HEK293 (cell line): ENCODE measurements around the gene KLHL29.

Experiments used
- CTCF ChIA-PET: fragments of 350-600 bp; formaldehyde crosslinking; extraction: SDS; loops from one replicate; lab custom pipeline; 2021; ENCODE audit warnings: antibody characterized with exemption; lab: Yijun Ruan, JAX
- POLR2A ChIA-PET: fragments of 300-600 bp; formaldehyde crosslinking; extraction: SDS; loops from one replicate; lab custom pipeline; 2020; ENCODE audit warnings: antibody characterized with exemption, inconsistent platforms; lab: Yijun Ruan, JAX
- H3K27ac ChIP-seq: fragments of 200-500 bp; sonication (Bioruptor generic); 2 replicates; pipeline ENCODE4 v1.5.1; 2014; ENCODE audit warnings: low read depth, low read length, control low read depth, inconsistent platforms; ENCODE audit errors: extremely low read depth
- H3K36me3 ChIP-seq, 2 experiments: fragments of 200-500 bp in 1 of 2; sonication (Bioruptor generic) in 1 of 2; 1 replicate in 1 of 2; 2 replicates in 1 of 2; pipeline ENCODE4 v1.5.1; 2014 to 2017; ENCODE audit warnings: inconsistent platforms in 2 of 2, low read length in 2 of 2; ENCODE audit not compliant: control insufficient read depth in 2 of 2, insufficient read depth in 1 of 2
- H3K4me1 ChIP-seq: fragments of 200-500 bp; sonication (Bioruptor generic); 2 replicates; pipeline ENCODE4 v1.5.1; 2014; ENCODE audit warnings: mild to moderate bottlenecking, low read length, inconsistent platforms; ENCODE audit not compliant: control insufficient read depth, insufficient read depth
- H3K4me3 ChIP-seq: 2 replicates; pipeline ENCODE4 v1.5.1; 2011; ENCODE audit warnings: low read depth, mild to moderate bottlenecking, control low read depth, low read length, moderate library complexity
- H3K9me3 ChIP-seq: fragments of 200-500 bp; sonication (Bioruptor generic); 2 replicates; pipeline ENCODE4 v1.5.1; 2014; ENCODE audit warnings: low read depth, low read length, inconsistent platforms; ENCODE audit not compliant: control insufficient read depth, insufficient read depth
- ATF2 ChIP-seq: fragments of 450-650 bp; formaldehyde crosslinking; IDR thresholded peaks from 2 replicates; pipeline ENCODE4 v1.5.1; 2016; ENCODE audit warnings: missing biosample characterization, missing genetic modification characterization, low read depth
- ZBTB10 ChIP-seq: fragments of 450-650 bp; formaldehyde crosslinking; IDR thresholded peaks from 2 replicates; pipeline ENCODE4 v1.5.1; 2016; ENCODE audit warnings: missing biosample characterization, missing genetic modification characterization
- ZFP3 ChIP-seq: fragments of 450-650 bp; formaldehyde crosslinking; IDR thresholded peaks from 2 replicates; pipeline ENCODE4 v1.5.1; 2016; ENCODE audit warnings: low read depth, missing biosample characterization, missing genetic modification characterization
- ZNF10 ChIP-seq: fragments of 450-650 bp; formaldehyde crosslinking; IDR thresholded peaks from 2 replicates; pipeline ENCODE4 v1.5.1; 2017; ENCODE audit warnings: missing biosample characterization, missing genetic modification characterization
- ZNF311 ChIP-seq: fragments of 450-650 bp; formaldehyde crosslinking; IDR thresholded peaks from 2 replicates; pipeline ENCODE4 v1.5.1; 2017; ENCODE audit warnings: missing biosample characterization, missing genetic modification characterization, borderline replicate concordance
- ZNF544 ChIP-seq: fragments of 450-650 bp; formaldehyde crosslinking; IDR thresholded peaks from 2 replicates; pipeline ENCODE4 v1.5.0; 2017; ENCODE audit warnings: missing biosample characterization, missing genetic modification characterization
- ZNF548 ChIP-seq: fragments of 450-650 bp; formaldehyde crosslinking; IDR thresholded peaks from 2 replicates; pipeline ENCODE4 v1.5.1; 2016; ENCODE audit warnings: missing biosample characterization, missing genetic modification characterization
- ZNF558 ChIP-seq: fragments of 450-650 bp; formaldehyde crosslinking; IDR thresholded peaks from 2 replicates; pipeline ENCODE4 v1.5.1; 2016; ENCODE audit warnings: missing biosample characterization, missing genetic modification characterization
- ZNF645 ChIP-seq: fragments of 450-650 bp; formaldehyde crosslinking; IDR thresholded peaks from 2 replicates; pipeline ENCODE4; 2016; ENCODE audit warnings: missing biosample characterization, missing genetic modification characterization
- ZNF776 ChIP-seq: fragments of 450-650 bp; formaldehyde crosslinking; IDR thresholded peaks from 2 replicates; pipeline ENCODE4 v1.5.0; 2017; ENCODE audit warnings: missing biosample characterization, missing genetic modification characterization, borderline replicate concordance
- ZNF843 ChIP-seq: fragments of 450-650 bp; formaldehyde crosslinking; IDR thresholded peaks from 2 replicates; pipeline ENCODE4 v1.5.1; 2016; ENCODE audit warnings: missing biosample characterization, missing genetic modification characterization

Gene KLHL29

GRCh38 chr2:23583467-23583866 is 198.5 kb downstream of the KLHL29 start:
- POLR2A ChIA-PET: no interaction called here
- H3K27ac ChIP-seq: no peak overlapping the region
- 0 out of 2 replicates have a peak, but pooled peaks cover 2% of the 10 kb centered on the region for H3K4me1 ChIP-seq
- H3K36me3 ChIP-seq: no peaks in the 10 kb centered on the region
- no peaks in the 10 kb centered on the region for H3K9me3 ChIP-seq
- no peak overlapping the region for H3K4me3 ChIP-seq
- CTCF ChIA-PET: interaction anchor here (0.7 to 1.0 kb wide), 3 partner anchors 14 to 1545 kb away, joined by 3 to 5 read pairs (median 3); no protein-coding TSS in a partner anchor
- no peak for TF ChIP-seq ZNF843 (tag by site-specific recombination)
- TF ChIP-seq ATF2 (tag by site-specific recombination): no peak
- no peak for TF ChIP-seq ZBTB10 (tag by site-specific recombination)

GRCh38 chr2:23584054-23584745 is 199.2 kb downstream of the KLHL29 start:
- CTCF ChIA-PET: interaction anchor here (0.7 to 1.5 kb wide), 4 partner anchors 11 to 1545 kb away, joined by 3 to 5 read pairs (median 3); no protein-coding TSS in a partner anchor
- POLR2A ChIA-PET: no interaction called here
- no peak overlapping the region for H3K27ac ChIP-seq

More at GRCh38 chr2:23584054-23584745, 199.2 kb downstream of the KLHL29 start:
- Histone ChIP-seq H3K9me3 (no peaks in the 10 kb centered on the region), H3K36me3 (no peaks in the 10 kb centered on the region), H3K4me3 (no peak overlapping the region), H3K4me1 (0 out of 2 replicates have a peak, but pooled peaks cover 2% of the 10 kb centered on the region)
- TF ChIP-seq ZNF10 (tag by site-specific recombination) (no peak), ZNF843 (tag by site-specific recombination) (no peak), ZNF544 (tag by site-specific recombination) (no peak), ZBTB10 (tag by site-specific recombination) (no peak), ZNF776 (tag by site-specific recombination) (no peak), ZNF558 (tag by site-specific recombination) (no peak), ZNF645 (tag by site-specific recombination) (no peak), ZFP3 (tag by site-specific recombination) (no peak), ZNF311 (no peak), ZNF548 (no peak)
